Gastroesophageal sphincter (tissue), 3 donors: ENCODE data around the gene SLC25A41.

Experiments used
- EP300 ChIP-seq: sonication (generic); formaldehyde crosslinking; IDR thresholded peaks from one replicate; pipeline ENCODE4 v1.6.1; 2017; ENCODE audit warnings: antibody characterized with exemption, mild to moderate bottlenecking
- POLR2A ChIP-seq, 2 donors: fragments of 450-650 bp; IDR thresholded peaks; one replicate each; pipeline ENCODE4 v1.6.1; 2017; ENCODE audit warnings: antibody characterized with exemption in 2 of 2, mild to moderate bottlenecking in 2 of 2, moderate library complexity in 1 of 2
- POLR2AphosphoS5 ChIP-seq: sonication (generic); formaldehyde crosslinking; IDR thresholded peaks from one replicate; pipeline ENCODE4 v1.6.1; 2017; ENCODE audit warnings: antibody characterized with exemption
- TF ChIP-seq, protein P1 (sequence below), 4 experiments: fragments of 200-600 bp in 2 of 4; fragments of 450-650 bp in 2 of 4; sonication (generic) in 1 of 4; IDR thresholded peaks; one replicate each; pipeline ENCODE4 v1.5.1; 2017 to 2019; ENCODE audit warnings: antibody characterized with exemption in 4 of 4, mild to moderate bottlenecking in 2 of 4, moderate library complexity in 2 of 4

DNA sequence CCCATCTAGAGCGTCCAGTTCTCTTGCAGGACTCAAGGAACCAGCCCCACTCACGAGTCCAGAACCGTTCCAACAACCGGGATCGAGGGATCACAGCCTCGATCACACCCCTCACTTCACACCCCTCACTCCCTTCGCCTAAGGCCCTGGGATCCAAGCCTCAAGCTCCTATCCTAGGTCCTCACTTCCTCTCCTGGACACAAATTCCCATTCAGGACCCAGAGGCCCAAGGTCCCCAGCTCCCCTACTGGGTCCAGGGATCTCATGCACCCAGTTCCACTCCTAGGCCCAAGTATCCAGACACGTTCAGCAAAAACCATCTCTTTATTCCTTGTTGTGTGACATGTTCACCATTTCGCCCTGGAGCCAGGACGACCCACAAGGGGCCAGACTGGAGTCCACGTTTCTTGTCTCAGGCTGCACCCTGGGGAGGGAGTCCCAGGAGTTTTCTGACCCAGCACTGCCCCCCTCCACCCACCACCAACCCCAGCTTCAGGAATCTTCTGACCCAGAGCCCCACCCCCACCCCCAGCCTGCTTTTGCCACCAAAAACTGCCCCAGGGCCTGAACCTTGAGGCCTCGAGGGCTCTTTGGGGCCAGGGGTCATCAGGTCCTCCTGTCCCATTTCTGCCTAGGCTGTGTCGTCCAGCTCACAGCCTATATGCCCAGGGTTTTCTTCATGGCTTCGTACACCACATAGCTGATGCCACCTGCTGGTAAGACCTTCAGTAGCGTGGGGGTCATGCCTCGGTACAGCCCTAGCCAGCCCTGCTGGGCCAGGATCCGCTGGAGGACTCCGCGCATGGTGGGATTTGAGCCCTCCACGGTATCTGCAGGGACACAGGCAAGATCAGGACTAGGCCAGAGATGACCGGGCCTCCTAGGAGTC, 7.6 kb downstream of the SLC25A41 start:
- TF ChIP-seq, protein P1, sequence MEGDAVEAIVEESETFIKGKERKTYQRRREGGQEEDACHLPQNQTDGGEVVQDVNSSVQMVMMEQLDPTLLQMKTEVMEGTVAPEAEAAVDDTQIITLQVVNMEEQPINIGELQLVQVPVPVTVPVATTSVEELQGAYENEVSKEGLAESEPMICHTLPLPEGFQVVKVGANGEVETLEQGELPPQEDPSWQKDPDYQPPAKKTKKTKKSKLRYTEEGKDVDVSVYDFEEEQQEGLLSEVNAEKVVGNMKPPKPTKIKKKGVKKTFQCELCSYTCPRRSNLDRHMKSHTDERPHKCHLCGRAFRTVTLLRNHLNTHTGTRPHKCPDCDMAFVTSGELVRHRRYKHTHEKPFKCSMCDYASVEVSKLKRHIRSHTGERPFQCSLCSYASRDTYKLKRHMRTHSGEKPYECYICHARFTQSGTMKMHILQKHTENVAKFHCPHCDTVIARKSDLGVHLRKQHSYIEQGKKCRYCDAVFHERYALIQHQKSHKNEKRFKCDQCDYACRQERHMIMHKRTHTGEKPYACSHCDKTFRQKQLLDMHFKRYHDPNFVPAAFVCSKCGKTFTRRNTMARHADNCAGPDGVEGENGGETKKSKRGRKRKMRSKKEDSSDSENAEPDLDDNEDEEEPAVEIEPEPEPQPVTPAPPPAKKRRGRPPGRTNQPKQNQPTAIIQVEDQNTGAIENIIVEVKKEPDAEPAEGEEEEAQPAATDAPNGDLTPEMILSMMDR (IDR thresholded peaks at IDR 0.05): no peak
- TF ChIP-seq EP300 (no peak), POLR2A (IDR thresholded peaks at IDR 0.05) (no peak), POLR2AphosphoS5 (no peak)
